Measurements from ENCODE around the gene DHCR24.

Gene DHCR24

GRCh38 chr1:54815086-54815876, 71.7 kb downstream of the DHCR24 start:
- TF ChIP-seq CTCF (IDR thresholded peaks at IDR 0.05; ENCODE audit: low read depth, low read length, missing control alignments): no peak
- no peak for DNase-seq (ENCODE audit: low read depth)
- H3K4me3 ChIP-seq (ENCODE audit: low read depth, low read length): no peak overlapping the region

GRCh38 chr1:54814571-54814970, 72.4 kb downstream of the DHCR24 start:
- H3K4me3 ChIP-seq (ENCODE audit: low read depth, low read length): no peak overlapping the region
- TF ChIP-seq CTCF (IDR thresholded peaks at IDR 0.05; ENCODE audit: low read depth, low read length, missing control alignments): no peak
- DNase-seq (ENCODE audit: low read depth): no peak

GRCh38 chr1:54814126-54814498, 72.9 kb downstream of the DHCR24 start:
- TF ChIP-seq CTCF (IDR thresholded peaks at IDR 0.05; ENCODE audit: low read depth, low read length, missing control alignments): no peak
- DNase-seq (ENCODE audit: low read depth): no peak
- no peak overlapping the region for H3K4me3 ChIP-seq (ENCODE audit: low read depth, low read length)

- no peak for TF ChIP-seq CTCF (IDR thresholded peaks at IDR 0.05; ENCODE audit: low read depth, low read length, missing control alignments)
- no peak overlapping the region for H3K4me3 ChIP-seq (ENCODE audit: low read depth, low read length)
- DNase-seq (ENCODE audit: low read depth): no peak
Measured at GRCh38 chr1:54813485-54814125, 73.4 kb downstream of the DHCR24 start.

- no peak overlapping the region for H3K4me3 ChIP-seq (ENCODE audit: low read depth, low read length)
- no peak for TF ChIP-seq CTCF (IDR thresholded peaks at IDR 0.05; ENCODE audit: low read depth, low read length, missing control alignments)
- DNase-seq (ENCODE audit: low read depth): no peak
Measured at GRCh38 chr1:54812801-54813484, 74.1 kb downstream of the DHCR24 start.

- H3K4me3 ChIP-seq (ENCODE audit: low read depth, low read length): no peak overlapping the region
- no peak for DNase-seq (ENCODE audit: low read depth)
- no peak for TF ChIP-seq CTCF (IDR thresholded peaks at IDR 0.05; ENCODE audit: low read depth, low read length, missing control alignments)
Measured at GRCh38 chr1:54811739-54812655, 75.0 kb downstream of the DHCR24 start.
